OCI-LY3 (cell line): ENCODE data around the gene ZNF33A.

Source experiments
- EZH2phosphoT487 ChIP-seq: fragments of 200-600 bp; shearing (Covaris generic); IDR thresholded peaks from 2 replicates; pipeline ENCODE4 v1.6.1; 2018; ENCODE audit warnings: antibody characterized with exemption, mixed run types, low read depth
- TF ChIP-seq, protein P1 (sequence below): fragments of 200-600, 300-600 bp; sonication (generic); IDR thresholded peaks from 2 replicates; pipeline ENCODE4 v1.5.1; 2014; ENCODE audit warnings: antibody characterized with exemption, low read length, low read depth

DNA sequence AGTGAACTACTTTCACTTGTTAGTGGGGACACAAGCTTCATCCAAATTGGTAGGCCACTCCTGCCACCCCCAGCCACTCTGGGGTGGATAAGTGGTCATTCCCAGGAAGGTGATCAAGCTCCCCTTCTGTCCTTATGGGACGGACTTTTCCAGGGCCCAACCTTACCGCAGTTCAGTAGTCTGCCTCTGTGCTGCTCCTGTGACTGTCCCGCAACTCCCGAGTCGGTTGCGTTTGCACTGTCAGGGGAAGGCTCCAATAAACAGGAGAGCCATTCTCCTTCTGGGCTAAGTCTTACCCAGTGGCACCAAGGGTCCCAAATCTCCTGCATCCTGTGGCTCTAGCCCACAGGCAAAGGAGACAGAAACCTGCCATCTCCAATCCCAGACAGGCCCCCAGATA, 7.4 kb upstream of the ZNF33A start:
- TF ChIP-seq, protein P1, sequence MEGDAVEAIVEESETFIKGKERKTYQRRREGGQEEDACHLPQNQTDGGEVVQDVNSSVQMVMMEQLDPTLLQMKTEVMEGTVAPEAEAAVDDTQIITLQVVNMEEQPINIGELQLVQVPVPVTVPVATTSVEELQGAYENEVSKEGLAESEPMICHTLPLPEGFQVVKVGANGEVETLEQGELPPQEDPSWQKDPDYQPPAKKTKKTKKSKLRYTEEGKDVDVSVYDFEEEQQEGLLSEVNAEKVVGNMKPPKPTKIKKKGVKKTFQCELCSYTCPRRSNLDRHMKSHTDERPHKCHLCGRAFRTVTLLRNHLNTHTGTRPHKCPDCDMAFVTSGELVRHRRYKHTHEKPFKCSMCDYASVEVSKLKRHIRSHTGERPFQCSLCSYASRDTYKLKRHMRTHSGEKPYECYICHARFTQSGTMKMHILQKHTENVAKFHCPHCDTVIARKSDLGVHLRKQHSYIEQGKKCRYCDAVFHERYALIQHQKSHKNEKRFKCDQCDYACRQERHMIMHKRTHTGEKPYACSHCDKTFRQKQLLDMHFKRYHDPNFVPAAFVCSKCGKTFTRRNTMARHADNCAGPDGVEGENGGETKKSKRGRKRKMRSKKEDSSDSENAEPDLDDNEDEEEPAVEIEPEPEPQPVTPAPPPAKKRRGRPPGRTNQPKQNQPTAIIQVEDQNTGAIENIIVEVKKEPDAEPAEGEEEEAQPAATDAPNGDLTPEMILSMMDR = no peak
- no peak for TF ChIP-seq EZH2phosphoT487
